NCI-H2081 treated with DMSO at 0.1 percent for 48 hours (cell line): ENCODE data around the gene HNRNPAB.
"Not testable (repeated sequence)": the region's sequence is repeated elsewhere in the genome, so short reads cannot be mapped to it uniquely, and the experiment has no call there.

Experiments used
- DNase-seq: peaks from one replicate; lab custom pipeline; 2025; lab: John Stamatoyannopoulos, UW

Gene HNRNPAB

DNA sequence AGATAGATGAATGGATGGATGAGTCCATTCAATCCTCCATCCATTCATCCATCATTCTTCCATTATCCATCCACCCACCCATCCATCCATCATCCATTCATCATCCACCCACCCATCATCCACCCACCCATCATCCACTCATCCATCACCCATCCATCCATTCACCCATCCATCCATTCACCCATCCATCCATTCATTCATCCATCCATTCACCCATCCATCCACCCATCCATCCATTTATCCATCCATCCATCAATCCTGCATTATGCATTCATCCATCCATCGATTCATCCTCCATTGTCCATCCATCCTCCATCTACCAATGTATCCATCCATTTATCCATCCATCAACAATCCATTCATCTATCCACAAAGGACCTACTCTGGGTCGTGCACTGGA, 41.1 kb downstream of the HNRNPAB start:
- no peak for DNase-seq

DNA sequence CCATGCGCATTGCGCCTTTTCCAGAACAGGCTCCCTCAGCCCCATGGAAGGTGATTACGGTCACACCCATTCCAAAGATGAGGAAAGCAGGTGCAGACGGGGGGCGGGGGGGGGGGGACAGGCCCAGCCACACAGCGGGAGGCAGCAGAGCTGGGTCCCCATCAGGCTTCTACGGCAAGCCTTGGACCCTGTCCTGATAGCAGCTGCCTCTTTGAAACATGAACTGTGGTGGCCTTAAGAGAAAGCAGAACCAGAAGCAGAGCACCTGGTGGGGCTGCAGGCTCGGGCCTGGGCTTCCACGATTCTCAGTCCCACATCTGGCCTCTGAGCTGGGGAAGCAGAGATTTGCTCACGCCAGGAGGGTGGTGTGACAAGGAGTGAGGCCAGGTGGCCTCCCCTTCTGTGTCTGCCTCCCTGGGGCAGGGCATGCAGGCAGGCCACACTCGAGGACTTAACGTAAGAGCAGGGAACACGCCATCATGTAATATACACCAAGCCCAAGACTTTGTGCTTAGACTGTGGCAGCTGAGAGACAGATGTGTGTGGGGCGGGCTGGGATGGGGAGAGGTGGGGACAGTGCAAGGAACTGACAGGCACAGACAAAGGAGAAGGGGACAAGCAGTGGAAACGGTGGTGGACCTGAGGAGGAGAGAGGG, 42.4 kb downstream of the HNRNPAB start:
- DNase-seq = no peak

DNA sequence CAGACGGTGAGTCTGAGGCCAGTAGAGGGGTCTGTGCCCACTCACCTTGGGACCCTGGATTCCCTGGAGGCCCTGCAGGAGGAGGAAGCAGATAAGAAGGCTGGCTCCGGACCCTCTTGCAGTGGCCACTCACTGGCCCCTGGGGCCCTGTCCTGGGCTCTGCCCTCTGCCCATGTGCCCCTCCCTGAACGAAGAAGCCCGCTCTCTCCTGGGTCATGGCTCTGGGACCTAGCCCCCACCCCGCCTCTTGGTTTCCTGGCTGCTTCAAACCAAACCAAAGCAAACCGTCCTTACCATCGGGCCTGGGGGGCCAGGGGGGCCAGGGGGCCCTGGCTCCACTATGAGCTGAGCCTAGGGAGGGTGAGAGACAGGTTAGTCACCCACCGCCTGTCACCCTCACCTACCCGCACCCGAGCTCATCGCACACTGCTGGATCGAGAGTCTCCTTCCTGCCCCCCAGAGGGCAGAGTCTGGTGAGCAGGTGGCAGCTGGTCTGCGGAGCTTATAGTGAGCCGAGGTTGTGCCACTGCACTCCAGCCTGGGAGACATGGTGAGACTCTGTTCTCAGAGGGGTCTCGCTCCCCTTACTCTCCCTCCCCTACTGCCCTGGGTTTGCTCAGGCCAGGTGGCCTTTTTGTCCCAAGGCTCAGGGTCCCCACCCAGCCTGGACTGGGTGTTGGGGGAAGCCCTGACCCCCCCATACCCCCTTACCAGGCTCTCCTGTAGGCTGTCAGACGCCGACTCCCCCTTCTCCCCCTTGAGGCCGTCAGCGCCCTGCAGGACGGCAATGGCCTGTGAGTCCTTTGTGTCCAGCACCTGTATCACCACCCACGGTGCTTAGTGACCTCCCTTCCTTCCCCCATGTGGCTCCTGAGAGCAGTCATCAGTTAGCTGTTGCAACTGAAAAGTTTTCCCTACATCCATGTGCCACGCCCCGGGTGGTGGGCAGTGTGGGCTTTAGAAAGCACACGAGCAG, 43.4 kb downstream of the HNRNPAB start:
- no peak for DNase-seq

DNA sequence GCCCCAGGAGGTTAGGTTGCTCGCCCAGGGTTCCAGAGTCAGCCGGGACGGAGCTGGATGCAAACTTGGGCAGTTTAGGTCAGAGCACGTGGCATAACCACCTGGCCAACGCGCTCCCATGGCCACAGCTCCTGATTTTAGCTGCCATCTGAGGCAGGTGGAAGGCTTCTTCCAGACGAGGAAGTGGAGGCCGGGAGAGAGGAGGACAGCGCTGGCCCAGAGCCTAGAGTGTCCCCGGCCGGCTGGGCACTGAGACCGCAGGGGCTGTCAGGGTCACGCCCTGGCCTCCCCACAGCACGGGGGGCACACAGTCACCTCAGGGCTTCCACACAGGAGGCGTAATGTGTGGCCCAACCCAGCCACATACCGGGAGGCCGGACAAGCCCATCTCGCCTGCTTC, 44.4 kb downstream of the HNRNPAB start:
- no peak for DNase-seq

DNA sequence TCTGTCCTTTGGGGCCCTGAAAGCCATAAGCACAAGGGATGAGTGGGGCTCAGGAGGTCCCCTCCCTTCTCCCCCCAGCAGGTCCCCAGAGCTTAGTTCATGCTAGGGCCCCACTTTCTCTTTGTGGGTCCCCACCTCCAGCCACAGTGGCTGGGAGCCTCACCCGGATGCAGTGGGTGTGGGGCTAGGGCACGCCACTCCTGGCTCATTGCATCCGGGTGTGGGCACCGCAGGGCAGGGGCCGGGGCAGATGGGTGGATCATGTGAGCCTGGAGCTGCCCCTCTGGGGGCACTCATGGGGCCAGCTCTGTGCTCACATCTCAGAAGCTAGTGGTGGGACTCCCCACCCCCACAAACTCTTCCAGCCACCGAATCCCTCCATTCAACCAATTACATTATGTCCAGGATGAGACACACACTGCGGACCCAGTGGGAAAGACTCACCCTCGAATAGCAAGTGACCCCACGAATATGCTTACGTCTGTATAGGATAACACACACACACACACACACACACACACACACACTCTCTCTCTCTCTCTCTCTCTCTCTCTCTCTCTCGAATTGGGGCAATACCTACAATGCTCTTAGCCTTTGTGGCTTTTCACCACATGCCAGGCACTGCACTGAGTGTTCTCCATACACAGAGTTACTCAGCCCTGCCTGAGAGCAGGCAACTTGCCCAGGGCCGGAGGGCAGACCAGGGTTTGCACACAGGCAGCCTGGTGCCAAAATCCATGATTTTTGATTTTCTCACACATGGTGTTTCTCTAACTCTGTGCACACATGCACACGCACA, 45.1 kb downstream of the HNRNPAB start:
- no peak for DNase-seq

DNA sequence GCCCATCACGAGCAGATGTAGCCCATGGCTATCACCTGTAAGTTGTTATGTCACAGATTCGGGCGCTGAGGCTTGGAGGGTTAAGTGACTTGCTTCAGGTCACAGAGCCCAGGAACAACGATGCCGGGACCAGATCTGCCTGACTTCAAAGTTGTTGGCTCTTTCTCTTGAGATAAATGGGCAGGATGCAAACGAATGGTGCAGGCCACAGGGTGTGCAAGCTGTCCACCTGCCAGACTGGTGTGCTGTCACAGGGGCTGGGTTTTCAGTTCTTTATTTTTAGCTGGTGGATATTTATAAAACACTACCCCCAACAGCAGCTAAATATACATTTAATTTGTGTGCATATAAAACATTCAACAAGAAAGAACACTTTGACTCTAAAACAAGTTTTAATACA, 45.9 kb downstream of the HNRNPAB start:
- no peak for DNase-seq

DNA sequence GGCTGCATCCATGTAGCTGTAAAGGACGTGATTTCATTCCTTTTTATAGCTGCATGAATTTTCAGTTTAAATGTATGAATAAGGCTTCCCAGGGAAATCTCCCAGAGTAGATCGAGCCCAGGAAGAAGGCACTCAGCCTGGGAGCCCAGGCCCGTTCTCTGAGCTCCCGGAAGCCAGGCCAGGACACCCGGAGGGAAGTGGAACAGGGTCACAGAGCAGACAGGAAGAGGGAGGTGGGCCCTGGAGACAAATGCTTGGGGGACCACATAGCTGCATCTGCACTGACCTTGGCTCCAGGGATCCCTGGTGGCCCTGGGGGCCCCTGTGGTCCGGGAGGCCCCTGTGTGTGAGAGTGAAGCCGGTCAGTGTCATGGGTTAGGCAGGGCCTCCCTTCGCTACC, 47.9 kb downstream of the HNRNPAB start:
- DNase-seq = no peak

DNA sequence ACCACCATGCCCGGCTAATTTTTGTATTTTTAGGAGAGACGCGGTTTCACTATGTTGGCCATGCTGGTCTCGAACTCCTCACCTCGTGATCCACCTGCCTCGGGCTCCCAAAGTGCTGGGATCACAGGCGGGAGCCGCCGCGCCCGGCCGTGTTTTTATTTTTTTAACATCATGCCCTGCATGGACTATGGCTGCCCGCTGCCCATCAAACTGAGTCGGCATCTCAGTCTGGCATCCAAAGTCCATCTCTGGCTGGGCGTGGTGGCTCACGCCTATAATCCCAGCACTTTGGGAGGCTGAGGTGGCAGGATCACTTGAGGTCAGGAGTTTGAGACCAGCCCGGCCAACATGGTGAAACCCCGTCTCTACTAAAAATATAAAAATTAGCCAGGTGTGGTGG, 49.3 kb downstream of the HNRNPAB start:
- not testable (repeated sequence) for DNase-seq

DNA sequence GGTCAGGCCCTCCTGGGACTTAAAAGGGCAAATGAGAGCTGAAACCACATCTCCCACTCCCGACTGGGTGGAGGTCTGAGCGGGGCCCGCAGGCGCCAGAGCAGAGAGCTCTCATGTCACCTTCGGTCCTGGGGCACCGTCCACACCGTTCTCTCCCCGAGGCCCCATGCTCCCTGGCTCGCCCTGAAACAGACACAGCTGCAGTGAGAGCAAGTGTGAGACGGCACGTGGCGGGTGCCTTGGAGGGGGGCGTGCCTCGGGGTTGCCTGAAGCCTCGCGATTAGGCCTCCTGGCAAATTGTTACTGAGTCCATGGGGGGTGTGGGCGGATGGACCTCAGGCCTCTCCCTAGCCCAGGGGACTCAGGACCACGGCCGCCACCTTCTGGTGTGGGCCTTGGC, 52.4 kb downstream of the HNRNPAB start:
- DNase-seq = no peak

DNA sequence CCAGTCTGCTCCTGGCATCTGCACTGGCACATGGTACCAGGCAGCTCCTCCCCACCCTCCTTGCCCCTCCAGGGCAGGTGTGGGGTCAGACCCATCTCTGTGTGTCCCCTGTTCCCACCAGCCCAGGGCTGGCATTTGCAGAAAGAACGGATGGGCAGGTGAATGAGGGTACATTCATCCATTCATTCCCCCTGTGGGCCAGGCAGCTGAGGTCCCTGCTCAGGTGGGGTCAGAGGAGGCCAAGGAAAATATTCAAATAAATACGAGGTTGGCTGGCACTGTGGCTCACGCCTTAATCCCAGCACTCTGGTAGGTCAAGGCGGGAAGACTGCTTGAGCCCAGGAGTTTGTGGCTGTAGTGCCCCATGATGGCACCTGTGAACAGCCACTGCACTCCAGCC, 53.3 kb downstream of the HNRNPAB start:
- DNase-seq = no peak

DNA sequence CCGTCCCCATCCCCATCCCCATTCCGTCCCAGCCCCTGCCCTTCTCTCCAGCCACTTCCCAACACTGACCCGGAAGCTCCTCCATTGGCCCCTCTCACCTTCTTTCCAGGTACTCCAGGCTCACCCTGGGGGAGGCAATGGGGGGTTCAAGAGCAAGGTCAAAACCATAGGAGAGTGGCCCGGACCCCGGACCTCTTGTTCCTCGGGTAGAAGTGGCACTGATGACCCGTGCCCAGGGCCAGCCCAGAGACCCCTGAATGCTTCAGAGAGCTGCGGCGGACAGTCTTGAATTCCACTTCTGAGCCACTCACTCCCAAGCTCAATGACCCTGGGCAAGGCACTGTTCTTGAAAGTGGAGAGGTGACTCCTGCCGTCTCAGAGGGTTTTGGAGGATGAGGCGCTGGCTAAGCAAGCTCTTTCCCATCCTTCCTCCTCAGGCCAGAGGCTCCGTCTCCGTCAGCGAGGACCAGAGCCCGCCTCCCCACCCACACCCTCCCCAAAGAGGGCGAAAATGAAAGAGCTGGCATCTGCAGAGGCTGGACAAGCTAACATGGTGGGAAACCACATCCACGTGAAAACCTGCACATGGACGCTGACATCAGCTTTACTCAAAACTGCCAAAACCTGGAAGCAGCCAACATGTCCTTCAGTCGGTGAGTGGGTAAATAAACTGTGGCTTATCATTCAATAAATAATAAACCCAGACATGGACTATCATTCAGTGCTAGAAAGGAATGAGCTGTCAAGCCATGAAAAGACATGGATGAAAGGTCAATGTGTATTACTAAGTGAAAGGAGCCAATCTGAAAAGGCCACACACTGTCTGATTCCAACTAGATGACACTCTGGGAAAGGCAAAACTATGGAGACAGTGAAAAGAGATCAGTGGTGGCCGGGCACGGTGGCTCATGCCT, 55.5 kb downstream of the HNRNPAB start:
- DNase-seq = no peak
